NCI-H146 treated with DMSO at 0.1 percent for 48 hours (cell line): ENCODE results near the gene ZSCAN10.

ENCODE experiments used
- DNase-seq: peaks from one replicate; lab custom pipeline; 2025; ENCODE audit not compliant: unreplicated experiment; lab: John Stamatoyannopoulos, UW

ZSCAN10 gene

GRCh38 chr16:3049921-3050481 lies 49.1 kb downstream of the ZSCAN10 start:
- no peak for DNase-seq

GRCh38 chr16:3047387-3047720 lies 51.7 kb downstream of the ZSCAN10 start:
- no peak for DNase-seq

GRCh38 chr16:3046641-3047386 lies 52.3 kb downstream of the ZSCAN10 start:
- no peak for DNase-seq

GRCh38 chr16:3045758-3046640 lies 53.1 kb downstream of the ZSCAN10 start, which contains the start of gene MMP25:
MMP25 (plus strand) TSS chr16:3046561; CDS start chr16:3046918, 357 bp downstream.
- DNase-seq, result no peak

GRCh38 chr16:3044708-3045107 lies 54.4 kb downstream of the ZSCAN10 start:
- DNase-seq, result no peak

- DNase-seq, result no peak
Measured at GRCh38 chr16:3042376-3042775, 56.7 kb downstream of the ZSCAN10 start.

- no peak for DNase-seq
Measured at GRCh38 chr16:3038896-3039295, 60.2 kb downstream of the ZSCAN10 start.
